Fibroblast of skin of left quadriceps (primary cell): ENCODE measurements around the gene FGF2.
"Not testable (repeated sequence)": the region's sequence is repeated elsewhere in the genome, so short reads cannot be mapped to it uniquely, and the experiment has no call there.

Experiments
- DNase-seq, 2 experiments: peaks; one replicate each; pipeline ENCODE4 v3.0.0-alpha.2; 2013; ENCODE audit warnings: low read depth in 2 of 2

FGF2 gene

DNA sequence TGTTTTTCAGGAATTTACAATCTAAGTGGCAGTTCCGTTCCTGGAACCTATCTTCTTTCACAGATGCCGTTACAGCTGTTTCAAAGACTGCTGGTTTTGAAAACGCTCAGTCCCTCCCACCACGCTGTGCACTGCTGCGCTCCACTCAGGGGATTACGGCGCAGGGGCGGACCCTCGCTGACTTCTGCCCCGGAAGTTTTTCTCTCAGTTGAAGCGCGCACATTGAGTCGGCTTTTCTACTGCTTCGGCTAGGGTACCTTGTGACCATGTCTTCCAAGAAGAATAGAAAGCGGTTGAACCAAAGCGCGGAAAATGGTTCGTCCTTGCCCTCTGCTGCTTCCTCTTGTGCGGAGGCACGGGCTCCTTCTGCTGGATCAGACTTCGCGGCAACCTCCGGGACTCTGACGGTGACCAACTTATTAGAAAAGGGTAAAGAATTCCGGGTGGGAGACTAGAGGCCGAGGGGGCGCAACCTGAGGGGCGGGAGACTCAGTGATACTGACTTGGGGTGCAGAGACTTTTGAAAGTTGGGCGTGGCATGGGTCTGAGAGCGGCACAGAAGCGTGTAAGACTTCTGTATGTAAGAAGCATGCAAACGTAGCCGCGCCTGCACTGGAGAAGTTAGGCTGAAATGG, 96.4 kb downstream of the FGF2 start:
- DNase-seq = peak; percentile 66 to 72

DNA sequence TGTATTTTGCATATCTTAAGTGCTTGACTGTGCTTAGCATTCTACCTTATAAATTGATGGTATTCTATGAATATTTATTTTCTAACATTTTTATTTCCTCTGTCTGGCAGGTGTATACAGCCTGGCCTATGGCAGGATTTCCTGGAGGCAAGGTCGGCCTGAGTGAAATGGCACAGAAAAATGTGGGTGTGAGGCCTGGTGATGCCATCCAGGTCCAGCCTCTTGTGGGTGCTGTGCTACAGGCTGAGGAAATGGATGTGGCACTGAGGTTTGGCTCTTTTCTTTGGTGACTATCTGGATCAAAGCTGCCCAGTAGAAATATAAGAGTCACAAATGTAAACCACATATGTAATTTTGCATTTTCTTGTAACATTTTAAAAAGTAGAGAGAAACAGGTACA, 102.3 kb downstream of the FGF2 start:
- no peak for DNase-seq

- DNase-seq = no peak
Measured at GRCh38 chr4:122930862-122931261, 104.2 kb downstream of the FGF2 start.

- no peak for DNase-seq
Measured at GRCh38 chr4:122932763-122933162, 106.1 kb downstream of the FGF2 start.

GRCh38 chr4:122945136-122945535, 118.5 kb downstream of the FGF2 start:
- DNase-seq = not testable (repeated sequence)

DNA sequence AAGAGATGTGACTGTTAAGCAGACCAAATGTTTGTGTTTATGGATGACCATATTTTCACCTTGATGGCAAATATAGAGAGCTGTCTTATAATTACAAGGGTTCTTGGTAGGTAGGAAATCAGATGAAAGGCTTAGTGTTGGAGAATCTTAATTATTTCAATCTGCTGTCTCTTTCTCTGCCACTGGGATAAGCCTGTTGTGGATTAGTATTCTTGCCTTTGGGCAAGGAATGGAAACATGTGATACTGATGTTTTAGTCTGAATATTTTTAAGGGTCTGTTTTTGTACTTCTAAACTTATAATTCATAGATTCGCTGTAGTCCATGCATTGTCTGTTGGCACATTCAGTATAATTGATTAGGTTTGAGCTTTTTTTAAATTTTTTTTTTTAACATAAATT, 119.5 kb downstream of the FGF2 start:
- DNase-seq = no peak
